GM18907 (cell line): ENCODE results near the gene LOXHD1.

ENCODE experiments used
- ATAC-seq: cut with Tn5 transposase; IDR thresholded peaks from one replicate; pipeline ENCODE4 v1.9.1; 2021; ENCODE audit warnings: mild to moderate bottlenecking, moderate library complexity; ENCODE audit not compliant: unreplicated experiment

The LOXHD1 gene

DNA sequence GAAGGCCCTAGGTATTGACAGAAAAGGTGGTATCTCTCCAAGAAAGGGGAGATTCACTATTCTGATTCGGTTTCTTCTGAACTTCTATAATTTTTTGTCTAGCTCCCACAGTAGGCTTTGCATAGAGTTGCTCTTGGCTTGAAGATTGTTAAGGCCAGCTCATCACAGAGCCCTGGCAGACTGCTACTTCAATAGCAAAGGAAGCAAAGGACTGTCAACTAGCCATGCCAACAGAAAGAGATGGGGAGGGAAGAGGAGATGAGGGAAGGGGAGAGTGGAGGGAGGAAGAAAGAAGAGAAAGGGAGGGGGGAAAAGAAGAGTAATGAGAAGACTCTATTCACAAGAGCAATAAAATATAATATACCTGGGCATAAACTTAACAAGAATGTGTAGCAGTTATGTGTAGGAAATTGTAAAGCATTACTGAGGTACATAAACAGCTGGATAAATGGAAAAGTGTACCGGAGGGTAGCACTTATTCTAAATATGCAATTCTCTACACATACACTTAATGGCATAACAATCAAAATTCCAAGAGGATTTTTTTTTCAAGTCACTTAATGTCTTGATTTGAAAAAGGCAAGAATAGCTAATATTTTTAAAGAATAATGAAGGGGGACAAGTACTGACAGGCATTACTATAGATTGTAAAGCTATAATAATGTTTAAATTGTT, 102.5 kb downstream of the LOXHD1 start:
- no peak for ATAC-seq

GRCh38 chr18:46550609-46551008, 106.4 kb downstream of the LOXHD1 start:
- ATAC-seq, result no peak

DNA sequence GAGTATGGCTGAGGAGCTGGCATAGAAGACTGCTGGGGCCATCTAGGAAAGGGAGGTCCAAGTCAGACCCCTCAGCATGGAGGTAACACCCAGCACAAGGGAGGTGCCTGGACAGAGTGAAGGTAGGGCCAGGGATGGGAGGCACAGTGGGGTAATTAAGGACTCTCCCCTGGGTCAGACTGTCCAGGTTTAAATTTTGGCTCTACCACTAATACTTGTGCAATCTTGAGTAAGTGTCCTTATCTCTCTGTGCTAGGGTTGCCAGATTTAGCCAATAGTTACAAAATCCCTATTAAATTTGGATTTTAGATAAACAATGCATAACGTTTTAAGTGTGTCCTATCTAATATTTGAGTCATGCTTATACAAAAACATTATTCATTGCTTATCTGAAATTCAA, 109.5 kb downstream of the LOXHD1 start:
- no peak for ATAC-seq

- no peak for ATAC-seq
These were observed 110.8 kb downstream of the LOXHD1 start for GRCh38 chr18:46546111-46546640.

- no peak for ATAC-seq
These were observed 114.5 kb downstream of the LOXHD1 start for GRCh38 chr18:46542545-46542944.

DNA sequence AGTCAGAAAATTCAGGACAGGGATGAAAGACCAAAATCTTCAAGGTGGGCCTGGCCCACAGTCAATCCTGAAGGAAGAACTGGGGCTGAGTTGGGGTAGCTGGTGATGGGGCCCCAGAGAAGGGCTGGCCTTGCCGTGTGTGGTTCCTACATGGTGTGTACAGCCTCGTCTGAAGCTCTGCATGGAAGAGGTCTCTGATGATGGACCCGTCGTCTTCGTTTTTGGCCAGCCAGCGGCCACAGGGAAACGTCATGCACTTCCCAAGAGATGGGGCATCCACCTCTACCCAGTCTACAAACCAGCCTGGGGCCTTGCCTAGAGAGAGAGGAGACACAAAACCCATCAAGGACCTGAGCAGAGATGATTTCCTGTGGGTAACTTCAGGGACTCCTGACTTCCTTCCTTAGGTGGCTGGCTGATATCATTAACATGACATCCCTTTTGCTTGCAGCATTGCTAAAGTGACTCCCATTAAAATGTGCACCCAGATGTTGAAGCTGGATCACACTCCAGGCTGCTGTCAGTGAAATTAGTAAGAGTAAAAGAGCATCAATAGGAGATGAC, 115.3 kb downstream of the LOXHD1 start:
- no peak for ATAC-seq

GRCh38 chr18:46538376-46538775, 118.6 kb downstream of the LOXHD1 start:
- ATAC-seq, result no peak

GRCh38 chr18:46536215-46536874, 120.7 kb downstream of the LOXHD1 start:
- ATAC-seq, result no peak

DNA sequence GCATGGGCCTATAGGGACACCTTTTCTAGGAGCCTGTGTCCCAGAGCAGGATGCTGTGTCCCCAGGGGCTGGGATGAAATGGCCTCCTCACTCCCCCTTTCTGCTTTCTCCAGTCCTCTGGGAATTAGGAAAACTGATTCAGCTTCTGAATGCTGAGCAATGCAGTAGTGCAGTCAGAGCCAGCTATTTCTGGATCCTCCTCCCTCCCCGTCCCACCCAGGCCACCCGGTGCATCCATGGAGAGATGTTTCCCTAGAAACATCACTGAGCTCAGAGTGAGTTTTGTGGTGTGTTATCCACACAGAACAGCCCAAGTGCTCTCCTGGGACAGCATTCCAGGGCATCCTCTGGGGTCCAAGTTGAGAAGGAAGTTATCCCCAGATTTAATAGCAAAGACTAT, 125.5 kb downstream of the LOXHD1 start:
- no peak for ATAC-seq

GRCh38 chr18:46528037-46528436, 129.0 kb downstream of the LOXHD1 start:
- ATAC-seq, result no peak

- no peak for ATAC-seq
These were observed 137.2 kb downstream of the LOXHD1 start for GRCh38 chr18:46519870-46520269.

GRCh38 chr18:46518438-46518837, 138.6 kb downstream of the LOXHD1 start:
- no peak for ATAC-seq

- no peak for ATAC-seq
These were observed 140.5 kb downstream of the LOXHD1 start for GRCh38 chr18:46516555-46516954.

DNA sequence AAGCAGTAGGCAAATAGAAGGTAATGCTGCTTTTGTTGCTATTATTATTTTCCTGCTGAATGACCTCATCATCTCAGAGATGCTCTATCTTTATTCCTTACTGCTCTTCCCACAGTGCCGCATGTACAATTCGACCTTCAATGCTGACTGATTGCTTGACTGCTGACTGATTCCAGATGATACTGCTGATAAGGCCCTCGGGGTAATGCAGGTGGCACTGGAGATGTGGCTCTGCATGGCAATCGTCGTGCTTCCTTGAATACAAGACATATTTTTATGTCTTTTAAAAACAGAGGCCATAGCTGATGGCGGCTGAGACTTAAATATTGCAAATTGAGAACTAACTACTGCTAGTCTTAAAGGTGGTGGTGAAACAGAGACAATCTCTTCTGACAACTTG, 146.6 kb downstream of the LOXHD1 start:
- ATAC-seq, result no peak

DNA sequence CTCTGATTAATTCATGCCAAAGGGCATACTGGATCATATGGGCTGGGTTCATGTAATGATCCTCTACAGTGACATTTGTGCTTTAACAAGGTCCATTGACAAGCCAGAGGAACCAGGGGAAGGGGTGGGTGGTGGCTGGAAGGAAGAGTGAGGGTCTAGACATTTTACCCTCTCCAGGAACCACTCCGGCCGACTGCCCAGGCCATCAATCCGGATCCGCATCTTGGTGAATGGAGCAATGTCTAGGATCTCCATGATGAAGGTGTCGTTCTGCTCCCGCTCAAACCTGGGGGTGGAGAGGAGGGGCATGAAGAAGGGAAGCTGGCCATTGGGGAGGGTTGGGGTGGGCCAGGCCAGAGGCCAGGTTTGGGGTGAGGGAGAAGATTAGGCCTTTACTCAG, 147.5 kb downstream of the LOXHD1 start:
- ATAC-seq, result no peak

GRCh38 chr18:46506974-46507586, 149.9 kb downstream of the LOXHD1 start:
- no peak for ATAC-seq

DNA sequence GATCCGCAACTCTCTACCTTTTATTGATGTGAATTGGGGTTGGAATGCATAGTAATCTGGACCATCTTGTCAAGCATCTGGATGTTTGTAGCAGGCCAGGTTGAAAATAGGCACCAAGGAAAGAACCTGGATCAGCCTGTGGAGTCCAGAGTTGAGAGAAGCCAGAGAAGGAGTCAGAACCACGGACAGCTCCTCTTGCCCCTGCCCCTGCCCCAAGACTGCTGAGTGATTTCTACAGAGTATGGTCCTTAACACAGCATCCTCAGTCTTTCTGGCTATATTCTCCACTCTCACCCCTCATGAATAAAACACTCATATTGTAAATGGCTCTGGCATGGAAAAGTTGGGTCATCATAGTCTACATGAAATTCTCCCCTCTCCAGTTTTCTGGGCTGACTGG, 154.6 kb downstream of the LOXHD1 start:
- no peak for ATAC-seq

GRCh38 chr18:46497129-46497528, 159.9 kb downstream of the LOXHD1 start:
- no peak for ATAC-seq

- ATAC-seq, result no peak
These were observed 168.4 kb downstream of the LOXHD1 start for GRCh38 chr18:46488471-46489213.

DNA sequence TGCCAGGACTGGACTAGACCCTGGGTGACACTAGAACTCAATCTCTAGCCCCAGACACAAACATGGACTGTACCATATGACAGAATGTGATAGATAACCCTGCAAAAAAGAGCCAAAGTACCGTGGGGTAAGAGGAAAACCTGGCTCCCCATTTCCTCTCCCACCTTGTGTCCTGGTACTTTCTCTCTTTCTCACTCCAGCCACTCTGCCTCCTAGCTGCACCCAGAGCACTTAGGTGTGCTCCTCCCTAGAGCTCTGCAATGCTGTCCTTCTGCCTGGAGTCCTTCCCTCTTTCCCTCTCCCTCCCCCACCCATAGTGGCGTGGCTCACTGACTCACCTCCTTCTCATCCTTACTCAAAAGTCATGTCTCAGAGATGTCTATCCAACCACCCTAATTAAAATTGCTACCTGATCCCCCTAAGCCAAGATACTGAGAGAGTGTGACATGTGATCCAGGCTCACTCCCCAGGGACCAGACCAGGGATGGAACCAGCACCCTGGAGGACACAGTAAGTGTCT, 171.3 kb downstream of the LOXHD1 start:
- no peak for ATAC-seq

DNA sequence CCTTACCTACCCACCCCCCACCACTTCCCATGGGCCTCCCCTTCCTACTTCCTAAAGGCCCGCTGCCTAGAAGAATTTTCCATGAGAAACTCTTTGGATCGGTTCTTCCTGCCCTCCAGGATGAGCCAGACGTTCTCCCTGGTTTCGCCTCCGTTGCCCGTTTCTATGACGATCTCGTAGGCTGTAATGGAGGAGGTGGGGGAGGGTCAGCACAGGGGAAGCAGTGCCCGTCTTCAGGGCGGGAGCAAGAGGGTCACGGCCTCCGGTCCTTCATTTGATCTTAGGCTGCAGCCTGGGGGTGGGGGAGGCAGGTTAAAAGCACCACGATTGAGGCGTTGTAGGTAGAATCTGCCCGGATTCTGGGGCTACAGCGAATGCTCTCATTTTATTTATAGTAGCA, 172.0 kb downstream of the LOXHD1 start:
- no peak for ATAC-seq
